LHCN-M2 (cell line): ENCODE data around the gene PLAAT3. TPM values are rescaled to one million over a fixed set of nuclear protein-coding genes. Genes with fewer than 3 reads are reported as not detected.
A peak's percentile ranks its signal among the peaks of the same experiment; 100 is the strongest.
"Not testable (repeated sequence)": the region's sequence is repeated elsewhere in the genome, so short reads cannot be mapped to it uniquely, and the experiment has no call there.

Experiments used
- DNase-seq: peaks from one replicate; pipeline ENCODE4 v3.0.0-alpha.2; 2012; ENCODE audit warnings: low read depth
- total RNA-seq: library from RNA; depleted of rRNA; stranded (reverse); fragments of >200 nt; gene quantifications from 2 replicates; pipeline ENCODE4 v1.2.3, GENCODE V29; 2014

PLAAT3 gene
- total RNA-seq, 1 experiment from 2014 or later, result 19.1 TPM

GRCh38 chr11:63609536-63609935 lies 4.7 kb downstream of the PLAAT3 start:
- peak; percentile 65 for DNase-seq

- peak; percentile 86 for DNase-seq
Observed at GRCh38 chr11:63608353-63609345, 5.6 kb downstream of the PLAAT3 start.

GRCh38 chr11:63603180-63603518 lies 11.1 kb downstream of the PLAAT3 start:
- DNase-seq, result no peak

- DNase-seq, result peak; percentile 44
Observed at GRCh38 chr11:63602290-63603179, 11.7 kb downstream of the PLAAT3 start.

GRCh38 chr11:63599211-63600122 lies 14.8 kb downstream of the PLAAT3 start:
- DNase-seq, result peak; percentile 71

GRCh38 chr11:63598556-63598955 lies 15.7 kb downstream of the PLAAT3 start:
- DNase-seq, result no peak

- peak; percentile 46 for DNase-seq
Observed at GRCh38 chr11:63595296-63595695, 18.9 kb downstream of the PLAAT3 start.

GRCh38 chr11:63592975-63593395 lies 21.2 kb downstream of the PLAAT3 start:
- DNase-seq, result peak; percentile 34

GRCh38 chr11:63590024-63590788 lies 24.0 kb downstream of the PLAAT3 start:
- no peak for DNase-seq

GRCh38 chr11:63589000-63589399 lies 25.2 kb downstream of the PLAAT3 start:
- no peak for DNase-seq

- no peak for DNase-seq
Observed at GRCh38 chr11:63586451-63587166, 27.6 kb downstream of the PLAAT3 start.

GRCh38 chr11:63583357-63583677 lies 30.9 kb downstream of the PLAAT3 start:
- no peak for DNase-seq

- DNase-seq, result not testable (repeated sequence)
Observed at GRCh38 chr11:63581224-63581623, 33.0 kb downstream of the PLAAT3 start.

- DNase-seq, result not testable (repeated sequence)
Observed at GRCh38 chr11:63578882-63579281, 35.4 kb downstream of the PLAAT3 start.

- no peak for DNase-seq
Observed at GRCh38 chr11:63574856-63575602, 39.2 kb downstream of the PLAAT3 start.

- peak; percentile 95 for DNase-seq
Observed at GRCh38 chr11:63573881-63574855, 40.1 kb downstream of the PLAAT3 start.

- no peak for DNase-seq
Observed at GRCh38 chr11:63572026-63572688, 42.1 kb downstream of the PLAAT3 start.
